BJ (cell line): Measurements from ENCODE around the gene LCT. TPM values are rescaled to one million over a fixed set of nuclear protein-coding genes. Genes with fewer than 3 reads are reported as not detected.

ENCODE experiments used
- CTCF ChIA-PET: fragments of 350-600 bp; formaldehyde crosslinking; extraction: SDS; loops from one replicate; lab custom pipeline; 2021; ENCODE audit warnings: antibody characterized with exemption, inconsistent platforms; lab: Yijun Ruan, JAX
- POLR2A ChIA-PET: fragments of 300-600 bp; sonication (Branson Sonifier 250); formaldehyde crosslinking; extraction: SDS; loops from one replicate; lab custom pipeline; 2021; ENCODE audit warnings: antibody characterized with exemption; lab: Charles Lee
- DNase-seq: peaks from one replicate; pipeline ENCODE4 v3.0.0-alpha.2; 2011; ENCODE audit warnings: low read depth
- H3K27me3 ChIP-seq: 2 replicates; pipeline ENCODE4 v1.6.0; 2011; ENCODE audit warnings: low read length; ENCODE audit not compliant: control insufficient read depth, insufficient read depth
- H3K36me3 ChIP-seq: 2 replicates; pipeline ENCODE4 v1.5.1; 2011; ENCODE audit warnings: low read length; ENCODE audit not compliant: control insufficient read depth, insufficient read depth
- H3K4me3 ChIP-seq: 2 replicates; pipeline ENCODE4 v1.5.1; 2011; ENCODE audit warnings: low read depth, mild to moderate bottlenecking, control low read depth, low read length
- polyA plus RNA-seq: library from polyadenylated mRNA; depleted of rRNA; stranded (reverse); fragments of >200 nt; gene quantifications from 2 replicates; pipeline ENCODE4 v1.2.3, GENCODE V29; 2011
- TF ChIP-seq, protein P1 (sequence below): IDR thresholded peaks from 2 replicates; pipeline ENCODE4 v1.5.1; 2011; ENCODE audit warnings: low read depth, mild to moderate bottlenecking, control low read depth, inconsistent platforms, low read length, moderate library complexity; ENCODE audit not compliant: insufficient read depth

Gene LCT
- polyA plus RNA-seq, 1 experiment, result not detected

- ChIA-PET CTCF (no interaction called here), POLR2A (no interaction called here)
- H3K4me3 ChIP-seq, result no peak overlapping the region
- no peaks in the 10 kb centered on the region for H3K36me3 ChIP-seq
- no peak for DNase-seq
- TF ChIP-seq, protein P1, sequence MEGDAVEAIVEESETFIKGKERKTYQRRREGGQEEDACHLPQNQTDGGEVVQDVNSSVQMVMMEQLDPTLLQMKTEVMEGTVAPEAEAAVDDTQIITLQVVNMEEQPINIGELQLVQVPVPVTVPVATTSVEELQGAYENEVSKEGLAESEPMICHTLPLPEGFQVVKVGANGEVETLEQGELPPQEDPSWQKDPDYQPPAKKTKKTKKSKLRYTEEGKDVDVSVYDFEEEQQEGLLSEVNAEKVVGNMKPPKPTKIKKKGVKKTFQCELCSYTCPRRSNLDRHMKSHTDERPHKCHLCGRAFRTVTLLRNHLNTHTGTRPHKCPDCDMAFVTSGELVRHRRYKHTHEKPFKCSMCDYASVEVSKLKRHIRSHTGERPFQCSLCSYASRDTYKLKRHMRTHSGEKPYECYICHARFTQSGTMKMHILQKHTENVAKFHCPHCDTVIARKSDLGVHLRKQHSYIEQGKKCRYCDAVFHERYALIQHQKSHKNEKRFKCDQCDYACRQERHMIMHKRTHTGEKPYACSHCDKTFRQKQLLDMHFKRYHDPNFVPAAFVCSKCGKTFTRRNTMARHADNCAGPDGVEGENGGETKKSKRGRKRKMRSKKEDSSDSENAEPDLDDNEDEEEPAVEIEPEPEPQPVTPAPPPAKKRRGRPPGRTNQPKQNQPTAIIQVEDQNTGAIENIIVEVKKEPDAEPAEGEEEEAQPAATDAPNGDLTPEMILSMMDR, result no peak
- no peaks in the 10 kb centered on the region; the same call in 1 of the 2 replicates for H3K27me3 ChIP-seq
Observed at GRCh38 chr2:135803278-135803677, 33.7 kb downstream of the LCT start.

- ChIA-PET POLR2A (no interaction called here), CTCF (interaction anchor here (0.8 kb wide), 1 partner anchor 34 kb away, joined by 3 read pairs; no protein-coding TSS in a partner anchor)
- no peaks in the 10 kb centered on the region for H3K36me3 ChIP-seq
- no peak for DNase-seq
- no peaks in the 10 kb centered on the region; the same call in 1 of the 2 replicates for H3K27me3 ChIP-seq
- H3K4me3 ChIP-seq, result no peak overlapping the region
- TF ChIP-seq, protein P1, result no peak
Observed at GRCh38 chr2:135802350-135802749, 34.6 kb downstream of the LCT start.

GRCh38 chr2:135800513-135801460, 36.2 kb downstream of the LCT start:
- no peaks in the 10 kb centered on the region for H3K36me3 ChIP-seq
- no peak for DNase-seq
- TF ChIP-seq, protein P1, result no peak
- H3K4me3 ChIP-seq, result no peak overlapping the region
- ChIA-PET CTCF (no interaction called here), POLR2A (no interaction called here)
- H3K27me3 ChIP-seq, result no peaks in the 10 kb centered on the region

DNA sequence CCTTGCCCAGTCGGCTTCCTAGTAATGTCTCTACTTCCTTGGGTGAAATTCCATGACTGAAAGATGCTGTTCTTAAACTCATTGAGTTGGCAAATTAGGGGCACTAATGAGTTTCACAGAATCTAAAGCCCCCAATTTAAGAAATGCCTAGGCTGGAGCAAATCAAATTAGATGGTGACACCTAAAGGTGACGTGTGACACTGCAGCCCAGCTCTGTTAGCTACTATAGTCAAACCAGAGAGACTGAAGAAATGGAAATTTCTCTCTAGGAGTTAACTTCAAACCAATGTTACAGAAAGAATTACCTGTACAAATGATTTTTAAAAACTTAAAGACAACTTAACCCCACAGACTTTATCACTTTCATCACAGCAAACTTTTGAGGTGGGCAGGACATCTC, 37.2 kb downstream of the LCT start:
- ChIA-PET POLR2A (no interaction called here), CTCF (interaction anchor here (4.0 to 4.4 kb wide), 3 partner anchors 8 to 26 kb away, joined by 24 to 44 read pairs (median 39); no protein-coding TSS in a partner anchor)
- H3K27me3 ChIP-seq, result no peaks in the 10 kb centered on the region
- no peak for DNase-seq
- H3K4me3 ChIP-seq, result no peak overlapping the region
- TF ChIP-seq, protein P1, result no peak
- no peaks in the 10 kb centered on the region for H3K36me3 ChIP-seq

- ChIA-PET CTCF (interaction anchor here (0.9 to 4.4 kb wide), 10 partner anchors 9 to 798 kb away, joined by 3 to 44 read pairs (median 6); partner anchors contain the start of gene LCT), POLR2A (no interaction called here)
- Histone ChIP-seq H3K36me3 (no peaks in the 10 kb centered on the region), H3K4me3 (no peak overlapping the region), H3K27me3 (no peaks in the 10 kb centered on the region)
- TF ChIP-seq, protein P1, result peak; percentile 25; the same call in 1 of the 2 replicates
- no peak for DNase-seq
Observed at GRCh38 chr2:135798762-135799161, 38.2 kb downstream of the LCT start.
